GM15510 (cell line): Measurements from ENCODE around the gene FAT1.

Experiments used
- POLR2A ChIP-seq: IDR thresholded peaks from 3 replicates; pipeline ENCODE4 v1.6.1; 2011; ENCODE audit warnings: borderline replicate concordance; ENCODE audit not compliant: insufficient read length; ENCODE audit errors: extremely low read depth

FAT1 gene

GRCh38 chr4:186719925-186720694, 3.5 kb downstream of the FAT1 start:
- no peak for TF ChIP-seq POLR2A

- no peak for TF ChIP-seq POLR2A
These were observed 6.1 kb downstream of the FAT1 start for GRCh38 chr4:186717556-186717955.

- no peak for TF ChIP-seq POLR2A
These were observed 8.6 kb downstream of the FAT1 start for GRCh38 chr4:186715077-186715476.

- no peak for TF ChIP-seq POLR2A
These were observed 9.5 kb downstream of the FAT1 start for GRCh38 chr4:186714006-186714675.

- TF ChIP-seq POLR2A: no peak
These were observed 11.0 kb downstream of the FAT1 start for GRCh38 chr4:186712690-186713089.

GRCh38 chr4:186710521-186711119, 13.0 kb downstream of the FAT1 start:
- no peak for TF ChIP-seq POLR2A

- no peak for TF ChIP-seq POLR2A
These were observed 14.1 kb downstream of the FAT1 start for GRCh38 chr4:186709517-186709916.

GRCh38 chr4:186708554-186708953, 15.1 kb downstream of the FAT1 start:
- no peak for TF ChIP-seq POLR2A

GRCh38 chr4:186707996-186708395, 15.7 kb downstream of the FAT1 start:
- no peak for TF ChIP-seq POLR2A

- no peak for TF ChIP-seq POLR2A
These were observed 16.1 kb downstream of the FAT1 start for GRCh38 chr4:186707574-186707973.

GRCh38 chr4:186704057-186704456, 19.6 kb downstream of the FAT1 start:
- TF ChIP-seq POLR2A: no peak

GRCh38 chr4:186703510-186703909, 20.1 kb downstream of the FAT1 start:
- no peak for TF ChIP-seq POLR2A

- no peak for TF ChIP-seq POLR2A
These were observed 20.7 kb downstream of the FAT1 start for GRCh38 chr4:186702940-186703339.

GRCh38 chr4:186702297-186702696, 21.4 kb downstream of the FAT1 start:
- no peak for TF ChIP-seq POLR2A

GRCh38 chr4:186701788-186702187, 21.9 kb downstream of the FAT1 start:
- no peak for TF ChIP-seq POLR2A

- no peak for TF ChIP-seq POLR2A
These were observed 22.4 kb downstream of the FAT1 start for GRCh38 chr4:186701273-186701672.
